ENCODE results near the gene KLF16. TPM values are rescaled to one million over a fixed set of nuclear protein-coding genes. Genes with fewer than 3 reads are reported as not detected.

The KLF16 gene
- total and polyA plus RNA-seq, 9 of the 15 experiments (the other 6 are each of a cell fraction or from before 2014, with no cell fraction given) = 0.04 to 60.4 (median 6.8) TPM

GRCh38 chr19:1816530-1817298, 46.7 kb downstream of the KLF16 start:
- ATAC-seq (no peak), FAIRE-seq (no peak), DNase-seq (ENCODE audit: extremely low read depth in 1 of 4, low spot score in 3 of 4) (no peak)
- ChIA-PET POLR2A (interaction anchor here (0.6 to 1.6 kb wide), 2 partner anchors 11 to 15 kb away, joined by 3 to 7 read pairs; no protein-coding TSS in a partner anchor), CTCF (ENCODE audit: low intra/inter-chr PET ratio) (no interaction called here)
- intact Hi-C loops (cut with micrococcal nuclease) (no loop called here), in situ Hi-C loops (cut with MboI) (no loop called here)
- Histone ChIP-seq H3K36me3 (ENCODE audit: control insufficient read depth, insufficient read depth, low read length) (peaks cover 66% of the 10 kb centered on the region; the same call in 2 of the 3 replicates), H2AFZ (ENCODE audit: low read depth, low read length) (no peak overlapping the region), H3K4me1 (replicated peaks in 1 of 2; ENCODE audit: control insufficient read depth in 2 of 2, insufficient read depth in 2 of 2, low read length in 2 of 2) (peaks cover 2 to 50% of the 10 kb centered on the region in 2 experiments; a peak in 3 of 5 replicates), H3K4me3 (no peak overlapping the region), H3K79me2 (ENCODE audit: control insufficient read depth, insufficient read depth, low read length) (peaks cover 3% of the 10 kb centered on the region; the same call in 2 of the 3 replicates), H3K27ac (ENCODE audit: extremely low read depth, low read depth, low read length) (no peak overlapping the region), H3K9ac (ENCODE audit: insufficient read depth in 1 of 2, low read depth in 2 of 2, low read length in 2 of 2) (no peak overlapping the region), H3K27me3 (ENCODE audit: control insufficient read depth in 2 of 2, insufficient read depth in 2 of 2, low read length in 2 of 2) (no peaks in the 10 kb centered on the region), H3K9me3 (replicated peaks; ENCODE audit: control insufficient read depth, insufficient read depth, low read depth, low read length) (no peaks in the 10 kb centered on the region), H3K4me2 (ENCODE audit: insufficient read depth, low read length) (no peak overlapping the region), H3K9me1 (ENCODE audit: control insufficient read depth, insufficient read depth, low read length) (no peaks in the 10 kb centered on the region), H4K20me1 (replicated peaks; ENCODE audit: control insufficient read depth, insufficient read depth, low read length) (no peaks in the 10 kb centered on the region)
- WGBS (ENCODE audit: insufficient coverage, low coverage, missing lambda C conversion rate) = 95% methylated on average over 18 of the region's 36 CpGs
- no TSS peak for BruUV-seq (replicated peaks)
- TF ChIP-seq, protein P1, sequence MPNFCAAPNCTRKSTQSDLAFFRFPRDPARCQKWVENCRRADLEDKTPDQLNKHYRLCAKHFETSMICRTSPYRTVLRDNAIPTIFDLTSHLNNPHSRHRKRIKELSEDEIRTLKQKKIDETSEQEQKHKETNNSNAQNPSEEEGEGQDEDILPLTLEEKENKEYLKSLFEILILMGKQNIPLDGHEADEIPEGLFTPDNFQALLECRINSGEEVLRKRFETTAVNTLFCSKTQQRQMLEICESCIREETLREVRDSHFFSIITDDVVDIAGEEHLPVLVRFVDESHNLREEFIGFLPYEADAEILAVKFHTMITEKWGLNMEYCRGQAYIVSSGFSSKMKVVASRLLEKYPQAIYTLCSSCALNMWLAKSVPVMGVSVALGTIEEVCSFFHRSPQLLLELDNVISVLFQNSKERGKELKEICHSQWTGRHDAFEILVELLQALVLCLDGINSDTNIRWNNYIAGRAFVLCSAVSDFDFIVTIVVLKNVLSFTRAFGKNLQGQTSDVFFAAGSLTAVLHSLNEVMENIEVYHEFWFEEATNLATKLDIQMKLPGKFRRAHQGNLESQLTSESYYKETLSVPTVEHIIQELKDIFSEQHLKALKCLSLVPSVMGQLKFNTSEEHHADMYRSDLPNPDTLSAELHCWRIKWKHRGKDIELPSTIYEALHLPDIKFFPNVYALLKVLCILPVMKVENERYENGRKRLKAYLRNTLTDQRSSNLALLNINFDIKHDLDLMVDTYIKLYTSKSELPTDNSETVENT (CRISPR knock-in tag; IDR thresholded peaks at IDR 0.05) = no peak
- TF ChIP-seq FOXP4 (CRISPR knock-in tag; IDR thresholded peaks at IDR 0.05; ENCODE audit: borderline replicate concordance) (no peak), GABPA (tag; conservative IDR thresholded peaks at IDR 0.05; ENCODE audit: low read depth) (no peak), CBX2 (IDR thresholded peaks at IDR 0.05; ENCODE audit: insufficient read depth, low read length, poor library complexity, severe bottlenecking) (no peak), ESRRA (IDR thresholded peaks at IDR 0.05; ENCODE audit: borderline replicate concordance, low read depth) (no peak), ARID2 (IDR thresholded peaks at IDR 0.05) (no peak), SMC3 (conservative IDR thresholded peaks at IDR 0.05; ENCODE audit: insufficient read depth, low read depth, low read length) (no peak), ZNF76 (CRISPR knock-in tag; IDR thresholded peaks at IDR 0.05; ENCODE audit: borderline replicate concordance) (no peak), ZNF239 (CRISPR knock-in tag; IDR thresholded peaks at IDR 0.05) (no peak), BRD4 (IDR thresholded peaks at IDR 0.05) (no peak), RFX5 (IDR thresholded peaks at IDR 0.05; ENCODE audit: low read depth, low read length) (no peak)
- TF ChIP-seq, protein P2, sequence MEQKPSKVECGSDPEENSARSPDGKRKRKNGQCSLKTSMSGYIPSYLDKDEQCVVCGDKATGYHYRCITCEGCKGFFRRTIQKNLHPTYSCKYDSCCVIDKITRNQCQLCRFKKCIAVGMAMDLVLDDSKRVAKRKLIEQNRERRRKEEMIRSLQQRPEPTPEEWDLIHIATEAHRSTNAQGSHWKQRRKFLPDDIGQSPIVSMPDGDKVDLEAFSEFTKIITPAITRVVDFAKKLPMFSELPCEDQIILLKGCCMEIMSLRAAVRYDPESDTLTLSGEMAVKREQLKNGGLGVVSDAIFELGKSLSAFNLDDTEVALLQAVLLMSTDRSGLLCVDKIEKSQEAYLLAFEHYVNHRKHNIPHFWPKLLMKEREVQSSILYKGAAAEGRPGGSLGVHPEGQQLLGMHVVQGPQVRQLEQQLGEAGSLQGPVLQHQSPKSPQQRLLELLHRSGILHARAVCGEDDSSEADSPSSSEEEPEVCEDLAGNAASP (IDR thresholded peaks at IDR 0.05) = no peak
- TF ChIP-seq, protein P3, sequence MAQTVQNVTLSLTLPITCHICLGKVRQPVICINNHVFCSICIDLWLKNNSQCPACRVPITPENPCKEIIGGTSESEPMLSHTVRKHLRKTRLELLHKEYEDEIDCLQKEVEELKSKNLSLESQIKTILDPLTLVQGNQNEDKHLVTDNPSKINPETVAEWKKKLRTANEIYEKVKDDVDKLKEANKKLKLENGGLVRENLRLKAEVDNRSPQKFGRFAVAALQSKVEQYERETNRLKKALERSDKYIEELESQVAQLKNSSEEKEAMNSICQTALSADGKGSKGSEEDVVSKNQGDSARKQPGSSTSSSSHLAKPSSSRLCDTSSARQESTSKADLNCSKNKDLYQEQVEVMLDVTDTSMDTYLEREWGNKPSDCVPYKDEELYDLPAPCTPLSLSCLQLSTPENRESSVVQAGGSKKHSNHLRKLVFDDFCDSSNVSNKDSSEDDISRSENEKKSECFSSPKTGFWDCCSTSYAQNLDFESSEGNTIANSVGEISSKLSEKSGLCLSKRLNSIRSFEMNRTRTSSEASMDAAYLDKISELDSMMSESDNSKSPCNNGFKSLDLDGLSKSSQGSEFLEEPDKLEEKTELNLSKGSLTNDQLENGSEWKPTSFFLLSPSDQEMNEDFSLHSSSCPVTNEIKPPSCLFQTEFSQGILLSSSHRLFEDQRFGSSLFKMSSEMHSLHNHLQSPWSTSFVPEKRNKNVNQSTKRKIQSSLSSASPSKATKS (CRISPR knock-in tag; IDR thresholded peaks at IDR 0.05) = no peak
